ENCODE results near the gene PHACTR2.

DNA sequence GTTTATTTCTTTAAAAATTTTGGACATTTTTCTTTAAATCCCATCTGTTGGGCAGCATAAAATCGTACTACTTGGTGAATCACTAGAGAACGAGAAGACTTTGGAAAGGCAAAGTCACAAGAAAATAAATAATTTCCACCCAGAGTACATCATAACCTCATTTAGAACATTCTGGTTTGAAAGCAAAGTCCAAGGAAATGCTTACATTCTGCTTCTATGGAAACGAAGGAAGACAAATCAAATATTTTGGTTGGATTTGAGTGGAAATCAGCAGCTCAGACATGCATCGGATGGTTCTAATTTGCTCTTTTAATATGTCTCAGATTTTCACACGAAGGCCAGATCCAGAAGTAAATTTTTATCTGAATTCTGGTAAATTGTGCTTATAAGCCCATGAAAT lies 104.7 kb downstream of the PHACTR2 start:
- TF ChIP-seq CTCF (IDR thresholded peaks at IDR 0.05) (no peak), POLR2A (IDR thresholded peaks at IDR 0.05) (no peak)

Measured in thyroid gland (tissue), 4 donors.